H1 (cell line): ENCODE measurements around the gene AGAP1. TPM values are rescaled to one million over a fixed set of nuclear protein-coding genes. Genes with fewer than 3 reads are reported as not detected.

ENCODE experiments used
- CTCF ChIA-PET: fragments of 300-600 bp; sonication (Branson Sonifier 250); formaldehyde crosslinking; loops from one replicate; lab custom pipeline; 2021; ENCODE audit not compliant: partially characterized antibody; lab: Charles Lee
- POLR2A ChIA-PET: fragments of 300-600 bp; sonication (Branson Sonifier 250); formaldehyde crosslinking; loops from one replicate; lab custom pipeline; 2021; ENCODE audit warnings: inconsistent platforms; ENCODE audit not compliant: partially characterized antibody; lab: Charles Lee
- DNase-seq, 2 experiments: peaks; one replicate each; pipeline versions ENCODE4 v3.0.0 to v3.0.0-alpha.2; 2010 to 2022; ENCODE audit warnings: low spot score in 2 of 2, low read depth in 1 of 2, mixed read lengths in 1 of 2
- FAIRE-seq: peaks from 2 replicates; lab custom pipeline; 2011; peaks lifted over from hg19 to GRCh38; lab: Jason Lieb, UNC
- H2AFZ ChIP-seq: 2 replicates; pipeline ENCODE4 v1.8.1; 2012; ENCODE audit warnings: low read length, inconsistent platforms
- H2AK5ac ChIP-seq: 2 replicates; pipeline ENCODE4 v1.6.1; 2013; ENCODE audit warnings: low read depth, low read length
- H2BK120ac ChIP-seq: replicated peaks from 2 replicates; pipeline ENCODE3; 2013; ENCODE audit warnings: low read depth, low read length, inconsistent platforms
- H2BK12ac ChIP-seq: 2 replicates; pipeline ENCODE4 v1.6.1; 2013; ENCODE audit warnings: low read depth, low read length
- H2BK15ac ChIP-seq: 2 replicates; pipeline ENCODE4 v1.6.1; 2013; ENCODE audit warnings: low read length
- H2BK20ac ChIP-seq: 2 replicates; pipeline ENCODE4 v1.6.1; 2013; ENCODE audit warnings: low read length
- H2BK5ac ChIP-seq: 2 replicates; pipeline ENCODE4 v1.6.1; 2013; ENCODE audit warnings: low read depth, low read length
- H3K14ac ChIP-seq: 2 replicates; pipeline ENCODE4 v1.6.1; 2013; ENCODE audit warnings: inconsistent platforms; ENCODE audit not compliant: insufficient read length
- H3K18ac ChIP-seq: 2 replicates; pipeline ENCODE4 v1.6.1; 2013; ENCODE audit warnings: low read length; ENCODE audit errors: extremely low read depth
- H3K23ac ChIP-seq: 2 replicates; pipeline ENCODE4 v1.6.1; 2013; ENCODE audit warnings: inconsistent platforms; ENCODE audit not compliant: insufficient read length
- H3K23me2 ChIP-seq: 2 replicates; pipeline ENCODE4 v1.6.1; 2013; ENCODE audit warnings: low read depth, low read length
- H3K27ac ChIP-seq: 2 replicates; pipeline ENCODE4 v1.6.1; 2011; ENCODE audit warnings: low read depth, low read length, inconsistent platforms
- H3K27me3 ChIP-seq, 4 experiments: replicated peaks in 1 of 4; 1 replicate in 1 of 4; 2 replicates in 3 of 4; pipeline versions ENCODE4 v1.6.1 to v1.8.1; 2011 to 2013; ENCODE audit warnings: low read length in 3 of 4, mild to moderate bottlenecking in 3 of 4, inconsistent platforms in 2 of 4, mixed read lengths in 2 of 4, moderate library complexity in 1 of 4; ENCODE audit not compliant: control insufficient read depth in 3 of 4, insufficient read depth in 3 of 4; ENCODE audit errors: extremely low read depth in 1 of 4
- H3K36me3 ChIP-seq, 4 experiments: 2 replicates each; pipeline versions ENCODE4 v1.6.1 to v1.8.1; 2011 to 2013; ENCODE audit warnings: mild to moderate bottlenecking in 4 of 4, low read length in 3 of 4, moderate library complexity in 2 of 4, control low read depth in 1 of 4, inconsistent platforms in 1 of 4; ENCODE audit not compliant: insufficient read depth in 4 of 4, control insufficient read depth in 2 of 4
- H3K4ac ChIP-seq: replicated peaks from 2 replicates; pipeline ENCODE3; 2013; ENCODE audit warnings: low read length, low read depth, mixed read lengths, inconsistent platforms; ENCODE audit not compliant: insufficient read length
- H3K4me1 ChIP-seq, 4 experiments: replicated peaks in 1 of 4; 1 replicate in 1 of 4; 2 replicates in 3 of 4; pipeline versions ENCODE4 v1.6.1 to v1.8.1; 2011 to 2013; ENCODE audit warnings: low read length in 3 of 4, inconsistent platforms in 2 of 4, mixed read lengths in 1 of 4; ENCODE audit not compliant: insufficient read depth in 4 of 4, control insufficient read depth in 3 of 4
- H3K4me2 ChIP-seq, 2 experiments: 2 replicates each; pipeline versions ENCODE4 v1.6.1 to v1.8.1; 2011 to 2013; ENCODE audit warnings: low read depth in 2 of 2, low read length in 2 of 2, control low read depth in 1 of 2, inconsistent platforms in 1 of 2, mild to moderate bottlenecking in 1 of 2; ENCODE audit not compliant: insufficient read depth in 1 of 2
- H3K4me3 ChIP-seq, 4 experiments: fragments of 200-600, 300-600 bp in 1 of 4; sonication (generic), shearing (Covaris generic), sonication (Bioruptor Twin) in 1 of 4; 2 replicates each; pipeline versions ENCODE4 v1.5.1 to v1.8.1; 2011 to 2016; ENCODE audit warnings: low read length in 4 of 4, low read depth in 3 of 4, control low read depth in 2 of 4, inconsistent platforms in 2 of 4, mild to moderate bottlenecking in 2 of 4, mixed read lengths in 1 of 4, moderate library complexity in 1 of 4; ENCODE audit not compliant: insufficient read depth in 2 of 4; ENCODE audit errors: extremely low read depth in 1 of 4
- H3K56ac ChIP-seq: replicated peaks from 2 replicates; pipeline ENCODE3; 2013; ENCODE audit warnings: low read depth, mild to moderate bottlenecking, mixed read lengths, low read length, inconsistent platforms; ENCODE audit not compliant: insufficient read length
- H3K79me1 ChIP-seq: 2 replicates; pipeline ENCODE4 v1.6.1; 2013; ENCODE audit warnings: low read depth, low read length, control low read depth
- H3K79me2 ChIP-seq, 2 experiments: 2 replicates each; pipeline versions ENCODE4 v1.6.1 to v1.8.1; 2012 to 2013; ENCODE audit warnings: low read length in 2 of 2, mild to moderate bottlenecking in 2 of 2, inconsistent platforms in 1 of 2; ENCODE audit not compliant: insufficient read depth in 2 of 2, control insufficient read depth in 1 of 2
- H3K9ac ChIP-seq, 4 experiments: replicated peaks in 1 of 4; 1 replicate in 1 of 4; 2 replicates in 3 of 4; pipeline versions ENCODE4 v1.6.1 to v1.8.1; 2011 to 2013; ENCODE audit warnings: low read depth in 3 of 4, low read length in 3 of 4, control low read depth in 2 of 4, mild to moderate bottlenecking in 2 of 4, moderate library complexity in 2 of 4, inconsistent platforms in 1 of 4; ENCODE audit errors: extremely low read depth in 1 of 4
- H3K9me3 ChIP-seq, 2 experiments: 2 replicates each; pipeline versions ENCODE4 v1.6.1 to v1.8.1; 2012 to 2013; ENCODE audit warnings: mild to moderate bottlenecking in 2 of 2, moderate library complexity in 2 of 2, control low read depth in 1 of 2, inconsistent platforms in 1 of 2, low read depth in 1 of 2, low read length in 1 of 2, mixed read lengths in 1 of 2; ENCODE audit not compliant: insufficient read depth in 2 of 2
- H4K20me1 ChIP-seq, 2 experiments: replicated peaks in 1 of 2; 2 replicates each; pipeline versions ENCODE3 to v1.8.1; 2011 to 2013; ENCODE audit warnings: inconsistent platforms in 2 of 2, low read length in 2 of 2, mild to moderate bottlenecking in 1 of 2; ENCODE audit not compliant: insufficient read depth in 2 of 2, control insufficient read depth in 1 of 2
- H4K5ac ChIP-seq: 2 replicates; pipeline ENCODE4 v1.6.1; 2013; ENCODE audit warnings: low read length, low read depth, mixed read lengths, inconsistent platforms; ENCODE audit not compliant: insufficient read length
- H4K8ac ChIP-seq: 2 replicates; pipeline ENCODE4 v1.8.0; 2013; ENCODE audit warnings: mild to moderate bottlenecking, moderate library complexity, low read length, inconsistent platforms; ENCODE audit not compliant: insufficient read depth; ENCODE audit errors: extremely low read depth
- H4K91ac ChIP-seq: replicated peaks from 2 replicates; pipeline ENCODE3; 2013; ENCODE audit warnings: low read length, mixed read lengths, inconsistent platforms; ENCODE audit not compliant: insufficient read length
- FOSL1 ChIP-seq: IDR thresholded peaks from 2 replicates; pipeline ENCODE4 v1.6.1; 2011; ENCODE audit warnings: mild to moderate bottlenecking, low read depth, low read length, moderate library complexity; ENCODE audit not compliant: insufficient read depth
- JUN ChIP-seq: IDR thresholded peaks from 2 replicates; pipeline ENCODE4 v1.6.1; 2011; ENCODE audit warnings: low read depth, mild to moderate bottlenecking, improper control_type of control experiment, low read length
- RXRA ChIP-seq: IDR thresholded peaks from 2 replicates; pipeline ENCODE4 v1.6.1; 2011; ENCODE audit warnings: low read depth, mild to moderate bottlenecking, low read length, moderate library complexity; ENCODE audit not compliant: insufficient read depth
- SP2 ChIP-seq: IDR thresholded peaks from 2 replicates; pipeline ENCODE4 v1.6.1; 2012; ENCODE audit warnings: mild to moderate bottlenecking, low read length, inconsistent platforms
- WGBS, 2 experiments: shearing (Covaris generic) in 1 of 2; methylation state at CpG; one replicate each; pipeline versions ENCODE4 v1.1.6 to v1.1.7; 2013 to 2015; ENCODE audit warnings: low lambda C conversion rate in 2 of 2, mixed read lengths in 2 of 2, inconsistent platforms in 1 of 2, low coverage in 1 of 2, missing lambda C conversion rate in 1 of 2; ENCODE audit not compliant: insufficient replicate concordance in 2 of 2, insufficient coverage in 1 of 2, insufficient read length in 1 of 2; ENCODE audit errors: extremely low coverage in 1 of 2, missing lambda C conversion rate in 1 of 2; 5-methylcytosine and 5-hydroxymethylcytosine counted together
- polyA plus RNA-seq, 7 experiments: library from polyadenylated mRNA; depleted of rRNA in 3 of 7; stranded (reverse) in 5 of 7; unstranded in 2 of 7; fragments of >200 nt in 5 of 7; fragments of 200-250 nt in 2 of 7; gene quantifications; 1 replicate in 5 of 7; 2 replicates in 1 of 7; 4 replicates in 1 of 7; pipeline versions ENCODE4 v1.2.1 to v1.2.3, GENCODE V29; 2011 to 2013; ENCODE audit warnings: missing spikeins in 2 of 7, mixed read lengths in 2 of 7
- total RNA-seq: library from RNA; stranded (reverse); fragmentation: NEBNext Ultra II Directional; extraction: Animal tissue kit (Norgen Biotek cat#: 25700); gene quantifications from 2 replicates; pipeline ENCODE4 v1.2.1, GENCODE V29; 2021
- TF ChIP-seq, protein P1 (sequence below), 3 experiments: IDR thresholded peaks; 1 replicate in 2 of 3; 2 replicates in 1 of 3; pipeline versions ENCODE4 v1.5.1 to v1.6.1; 2011; ENCODE audit warnings: low read length in 3 of 3, mild to moderate bottlenecking in 3 of 3, inconsistent platforms in 2 of 3, low read depth in 1 of 3, moderate library complexity in 1 of 3; ENCODE audit not compliant: insufficient read depth in 1 of 3; ENCODE audit errors: control extremely low read depth in 1 of 3

The AGAP1 gene
- total and polyA plus RNA-seq, 2 of the 8 experiments (the other 6 are each of a cell fraction or from before 2014, with no cell fraction given), result 18.1 to 39.4 TPM

DNA sequence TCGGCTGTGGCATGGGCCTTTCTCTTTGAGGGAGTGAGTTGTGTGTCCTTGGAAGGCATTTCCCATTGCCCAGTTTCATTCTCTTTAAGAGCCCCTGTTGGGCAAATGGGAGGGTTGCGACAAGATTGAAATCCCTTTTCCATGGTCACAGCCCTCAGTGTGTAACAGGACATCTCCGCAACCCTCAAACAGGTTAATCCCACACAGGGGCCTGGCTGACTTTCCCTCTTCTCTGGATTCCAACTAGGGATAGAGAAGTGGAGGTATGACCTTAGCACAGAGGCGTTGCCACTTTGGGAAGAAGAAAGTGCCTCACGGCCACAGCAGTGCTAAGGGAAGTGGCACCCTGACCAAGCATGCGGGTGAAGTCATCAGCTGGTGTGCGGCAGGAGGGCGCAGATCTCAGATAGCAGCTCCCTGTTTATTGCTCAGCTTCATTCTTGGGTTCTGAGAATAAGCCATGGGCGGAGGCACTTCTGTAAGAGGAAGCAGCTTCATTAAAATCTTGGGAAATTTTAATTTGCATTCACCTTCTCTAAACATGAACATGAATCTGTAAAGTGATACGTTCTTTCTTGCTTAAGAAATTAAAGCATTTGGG, 417.9 kb downstream of the AGAP1 start:
- DNase-seq (no peak), FAIRE-seq (no peak)
- H2BK15ac ChIP-seq, result no peak overlapping the region
- no peak overlapping the region for H4K5ac ChIP-seq
- peaks cover 0 to 3% (median 0%) of the 10 kb centered on the region in 4 experiments; a peak in 1 of 8 replicates for H3K36me3 ChIP-seq
- H2BK12ac ChIP-seq, result no peak overlapping the region
- H3K9me3 ChIP-seq, result no peaks in the 10 kb centered on the region
- no peak overlapping the region for H4K91ac ChIP-seq
- WGBS, 2 experiments, result 80% methylated on average over 10 of the region's 10 CpGs; no CpG with 5 or more reads in 1 of the 2 experiments
- no peaks in the 10 kb centered on the region for H3K79me2 ChIP-seq
- no peak overlapping the region for H3K9ac ChIP-seq
- H3K23me2 ChIP-seq, result no peaks in the 10 kb centered on the region
- no peak overlapping the region for H3K23ac ChIP-seq
- no peak overlapping the region for H2BK5ac ChIP-seq
- no peak overlapping the region for H3K18ac ChIP-seq
- H2BK120ac ChIP-seq, result no peak overlapping the region
- H3K4ac ChIP-seq, result no peak overlapping the region
- H2AFZ ChIP-seq, result no peak overlapping the region
- H3K27me3 ChIP-seq, result no peaks in the 10 kb centered on the region
- CTCF ChIA-PET, result interaction anchor here (0.6 kb wide), 1 partner anchor 1510 kb away, joined by 3 read pairs; no protein-coding TSS in a partner anchor
- H2BK20ac ChIP-seq, result no peak overlapping the region
- no peak overlapping the region for H2AK5ac ChIP-seq
- no peaks in the 10 kb centered on the region for H3K79me1 ChIP-seq
- no peak overlapping the region for H4K8ac ChIP-seq
- H3K56ac ChIP-seq, result no peak overlapping the region
- H3K4me1 ChIP-seq, result no peaks in the 10 kb centered on the region
- TF ChIP-seq SP2 (no peak), FOSL1 (no peak), JUN (no peak), RXRA (no peak)
- TF ChIP-seq, protein P1, sequence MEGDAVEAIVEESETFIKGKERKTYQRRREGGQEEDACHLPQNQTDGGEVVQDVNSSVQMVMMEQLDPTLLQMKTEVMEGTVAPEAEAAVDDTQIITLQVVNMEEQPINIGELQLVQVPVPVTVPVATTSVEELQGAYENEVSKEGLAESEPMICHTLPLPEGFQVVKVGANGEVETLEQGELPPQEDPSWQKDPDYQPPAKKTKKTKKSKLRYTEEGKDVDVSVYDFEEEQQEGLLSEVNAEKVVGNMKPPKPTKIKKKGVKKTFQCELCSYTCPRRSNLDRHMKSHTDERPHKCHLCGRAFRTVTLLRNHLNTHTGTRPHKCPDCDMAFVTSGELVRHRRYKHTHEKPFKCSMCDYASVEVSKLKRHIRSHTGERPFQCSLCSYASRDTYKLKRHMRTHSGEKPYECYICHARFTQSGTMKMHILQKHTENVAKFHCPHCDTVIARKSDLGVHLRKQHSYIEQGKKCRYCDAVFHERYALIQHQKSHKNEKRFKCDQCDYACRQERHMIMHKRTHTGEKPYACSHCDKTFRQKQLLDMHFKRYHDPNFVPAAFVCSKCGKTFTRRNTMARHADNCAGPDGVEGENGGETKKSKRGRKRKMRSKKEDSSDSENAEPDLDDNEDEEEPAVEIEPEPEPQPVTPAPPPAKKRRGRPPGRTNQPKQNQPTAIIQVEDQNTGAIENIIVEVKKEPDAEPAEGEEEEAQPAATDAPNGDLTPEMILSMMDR (IDR thresholded peaks at IDR 0.05; ENCODE audit: control extremely low read depth in 1 of 3, insufficient read depth in 1 of 3, low read depth in 1 of 3, low read length in 3 of 3), result no peak
- TF ChIP-seq, all 59 proteins: peak for 0
- H3K4me3 ChIP-seq, result no peak overlapping the region
- POLR2A ChIA-PET, result no interaction called here
- no peak overlapping the region for H3K4me2 ChIP-seq
- H3K14ac ChIP-seq, result no peak overlapping the region
- H3K27ac ChIP-seq, result no peak overlapping the region
- H4K20me1 ChIP-seq, result no peaks in the 10 kb centered on the region
